ENCODE measurements around the gene CLDN4.

DNA sequence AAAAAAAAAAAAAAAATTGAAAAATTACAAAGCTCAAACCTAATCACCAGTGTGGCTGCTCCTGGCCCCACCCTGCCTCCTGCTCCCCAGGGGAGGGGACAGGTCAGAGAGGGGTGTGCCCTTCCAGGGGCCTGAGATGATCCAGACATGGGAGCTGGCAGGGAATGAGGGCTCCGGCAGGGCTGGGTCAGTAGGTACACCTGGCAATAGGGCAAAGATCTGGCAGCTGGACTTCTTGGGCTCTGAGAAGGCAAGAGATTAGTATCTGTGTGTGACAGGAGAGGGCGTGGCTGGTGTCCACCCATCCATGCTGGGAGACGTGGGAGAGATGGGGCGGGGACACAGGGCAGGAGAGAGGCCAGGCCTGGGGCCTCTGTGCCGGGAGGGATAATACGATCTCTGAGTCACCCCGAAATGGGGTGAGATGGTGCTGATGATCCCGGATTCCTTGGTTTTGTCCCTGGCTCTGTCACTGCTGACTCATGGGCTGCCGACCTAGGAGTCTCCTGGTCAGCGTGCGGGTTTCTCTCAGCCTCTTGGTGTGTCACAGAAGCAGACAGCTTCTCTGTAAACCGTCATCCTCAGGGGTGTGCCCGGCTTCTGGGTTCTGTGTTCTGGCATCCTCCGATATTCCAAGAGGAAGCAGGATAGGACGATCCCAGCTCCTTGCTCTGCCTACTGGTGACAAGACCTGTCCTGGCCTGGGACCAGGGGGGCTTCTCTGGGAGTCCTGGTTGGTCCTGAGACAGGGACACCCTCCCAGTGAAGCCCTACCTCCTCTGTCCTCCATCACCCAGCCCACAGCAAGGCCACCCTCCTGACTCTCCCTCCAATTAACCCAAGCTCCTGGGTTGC is 8.2 kb upstream of the CLDN4 start:
- TF ChIP-seq EP300 (IDR thresholded peaks at IDR 0.05) (no peak), POLR2A (IDR thresholded peaks at IDR 0.05) (no peak)
- TF ChIP-seq, protein P1, sequence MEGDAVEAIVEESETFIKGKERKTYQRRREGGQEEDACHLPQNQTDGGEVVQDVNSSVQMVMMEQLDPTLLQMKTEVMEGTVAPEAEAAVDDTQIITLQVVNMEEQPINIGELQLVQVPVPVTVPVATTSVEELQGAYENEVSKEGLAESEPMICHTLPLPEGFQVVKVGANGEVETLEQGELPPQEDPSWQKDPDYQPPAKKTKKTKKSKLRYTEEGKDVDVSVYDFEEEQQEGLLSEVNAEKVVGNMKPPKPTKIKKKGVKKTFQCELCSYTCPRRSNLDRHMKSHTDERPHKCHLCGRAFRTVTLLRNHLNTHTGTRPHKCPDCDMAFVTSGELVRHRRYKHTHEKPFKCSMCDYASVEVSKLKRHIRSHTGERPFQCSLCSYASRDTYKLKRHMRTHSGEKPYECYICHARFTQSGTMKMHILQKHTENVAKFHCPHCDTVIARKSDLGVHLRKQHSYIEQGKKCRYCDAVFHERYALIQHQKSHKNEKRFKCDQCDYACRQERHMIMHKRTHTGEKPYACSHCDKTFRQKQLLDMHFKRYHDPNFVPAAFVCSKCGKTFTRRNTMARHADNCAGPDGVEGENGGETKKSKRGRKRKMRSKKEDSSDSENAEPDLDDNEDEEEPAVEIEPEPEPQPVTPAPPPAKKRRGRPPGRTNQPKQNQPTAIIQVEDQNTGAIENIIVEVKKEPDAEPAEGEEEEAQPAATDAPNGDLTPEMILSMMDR (IDR thresholded peaks at IDR 0.05): no peak
